ENCODE data around the gene KRT2.

DNA sequence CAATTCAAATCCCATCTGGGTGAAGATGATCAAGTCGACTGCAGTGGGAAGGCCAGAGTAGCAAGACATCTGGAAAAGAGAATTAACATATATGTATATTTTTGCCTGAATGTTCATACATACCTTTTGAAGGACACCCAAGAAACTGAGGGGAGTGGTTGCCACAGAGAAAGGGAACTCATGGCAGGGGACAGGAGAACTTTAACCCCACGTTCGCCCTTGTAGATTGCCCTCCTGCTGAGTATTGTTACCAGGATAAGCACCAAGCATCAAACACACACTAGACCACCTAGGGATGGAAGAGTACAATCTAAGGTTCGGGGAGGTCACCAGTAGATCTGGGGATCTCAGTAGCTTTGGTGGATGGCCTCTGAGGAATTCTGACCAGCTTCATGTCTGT, 18.5 kb upstream of the KRT2 start:
- TF ChIP-seq, protein P1, sequence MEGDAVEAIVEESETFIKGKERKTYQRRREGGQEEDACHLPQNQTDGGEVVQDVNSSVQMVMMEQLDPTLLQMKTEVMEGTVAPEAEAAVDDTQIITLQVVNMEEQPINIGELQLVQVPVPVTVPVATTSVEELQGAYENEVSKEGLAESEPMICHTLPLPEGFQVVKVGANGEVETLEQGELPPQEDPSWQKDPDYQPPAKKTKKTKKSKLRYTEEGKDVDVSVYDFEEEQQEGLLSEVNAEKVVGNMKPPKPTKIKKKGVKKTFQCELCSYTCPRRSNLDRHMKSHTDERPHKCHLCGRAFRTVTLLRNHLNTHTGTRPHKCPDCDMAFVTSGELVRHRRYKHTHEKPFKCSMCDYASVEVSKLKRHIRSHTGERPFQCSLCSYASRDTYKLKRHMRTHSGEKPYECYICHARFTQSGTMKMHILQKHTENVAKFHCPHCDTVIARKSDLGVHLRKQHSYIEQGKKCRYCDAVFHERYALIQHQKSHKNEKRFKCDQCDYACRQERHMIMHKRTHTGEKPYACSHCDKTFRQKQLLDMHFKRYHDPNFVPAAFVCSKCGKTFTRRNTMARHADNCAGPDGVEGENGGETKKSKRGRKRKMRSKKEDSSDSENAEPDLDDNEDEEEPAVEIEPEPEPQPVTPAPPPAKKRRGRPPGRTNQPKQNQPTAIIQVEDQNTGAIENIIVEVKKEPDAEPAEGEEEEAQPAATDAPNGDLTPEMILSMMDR (IDR thresholded peaks at IDR 0.05): no peak
- TF ChIP-seq USF2 (CRISPR knock-in tag; IDR thresholded peaks at IDR 0.05): no peak
- TF ChIP-seq, protein P2, sequence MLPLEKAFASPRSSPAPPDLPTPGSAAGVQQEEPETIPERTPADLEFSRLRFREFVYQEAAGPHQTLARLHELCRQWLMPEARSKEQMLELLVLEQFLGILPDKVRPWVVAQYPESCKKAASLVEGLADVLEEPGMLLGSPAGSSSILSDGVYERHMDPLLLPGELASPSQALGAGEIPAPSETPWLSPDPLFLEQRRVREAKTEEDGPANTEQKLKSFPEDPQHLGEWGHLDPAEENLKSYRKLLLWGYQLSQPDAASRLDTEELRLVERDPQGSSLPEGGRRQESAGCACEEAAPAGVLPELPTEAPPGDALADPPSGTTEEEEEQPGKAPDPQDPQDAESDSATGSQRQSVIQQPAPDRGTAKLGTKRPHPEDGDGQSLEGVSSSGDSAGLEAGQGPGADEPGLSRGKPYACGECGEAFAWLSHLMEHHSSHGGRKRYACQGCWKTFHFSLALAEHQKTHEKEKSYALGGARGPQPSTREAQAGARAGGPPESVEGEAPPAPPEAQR (CRISPR knock-in tag; IDR thresholded peaks at IDR 0.05): no peak
- no peak for TF ChIP-seq MAX (CRISPR knock-in tag; IDR thresholded peaks at IDR 0.05)
- TF ChIP-seq CREB1 (CRISPR knock-in tag; IDR thresholded peaks at IDR 0.05): no peak
- TF ChIP-seq, protein P3, sequence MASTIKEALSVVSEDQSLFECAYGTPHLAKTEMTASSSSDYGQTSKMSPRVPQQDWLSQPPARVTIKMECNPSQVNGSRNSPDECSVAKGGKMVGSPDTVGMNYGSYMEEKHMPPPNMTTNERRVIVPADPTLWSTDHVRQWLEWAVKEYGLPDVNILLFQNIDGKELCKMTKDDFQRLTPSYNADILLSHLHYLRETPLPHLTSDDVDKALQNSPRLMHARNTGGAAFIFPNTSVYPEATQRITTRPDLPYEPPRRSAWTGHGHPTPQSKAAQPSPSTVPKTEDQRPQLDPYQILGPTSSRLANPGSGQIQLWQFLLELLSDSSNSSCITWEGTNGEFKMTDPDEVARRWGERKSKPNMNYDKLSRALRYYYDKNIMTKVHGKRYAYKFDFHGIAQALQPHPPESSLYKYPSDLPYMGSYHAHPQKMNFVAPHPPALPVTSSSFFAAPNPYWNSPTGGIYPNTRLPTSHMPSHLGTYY (CRISPR knock-in tag; IDR thresholded peaks at IDR 0.05): no peak
- TF ChIP-seq AFF4 (CRISPR knock-in tag; IDR thresholded peaks at IDR 0.05; ENCODE audit: borderline replicate concordance): no peak
